ACHN (cell line): ENCODE measurements around the gene AGER.
"Not testable (repeated sequence)": the region's sequence is repeated elsewhere in the genome, so short reads cannot be mapped to it uniquely, and the experiment has no call there.

Experiments used
- DNase-seq: peaks from one replicate; pipeline ENCODE4 v3.0.0-alpha.2; 2015
- in situ Hi-C: cut with HindIII; loops from 2 replicates; pipeline ENCODE4 v1.10.0; 2017; ENCODE audit warnings: low sequenced_read_pairs, low pct_ligation_motif_present, low pct_unique_long_range_greater_than_20kb

AGER gene

GRCh38 chr6:32188381-32189068 lies 4.5 kb upstream of the AGER start:
- in situ Hi-C loops = no loop called here
- DNase-seq = no peak

- in situ Hi-C loops = not testable (repeated sequence)
Observed at GRCh38 chr6:32187725-32188380, 3.8 kb upstream of the AGER start.

GRCh38 chr6:32187009-32187709 lies 3.1 kb upstream of the AGER start:
- in situ Hi-C loops = no loop called here
- DNase-seq = no peak

More at GRCh38 chr6:32187725-32188380, 3.8 kb upstream of the AGER start:
- not testable (repeated sequence) for DNase-seq

- DNase-seq, in situ Hi-C loops: not testable (repeated sequence)
Observed at GRCh38 chr6:32186151-32186840, 2.2 kb upstream of the AGER start.

- in situ Hi-C loops = not testable (repeated sequence)
- DNase-seq = peak; percentile 91
Observed at GRCh38 chr6:32185681-32186131, 1.7 kb upstream of the AGER start.

DNA sequence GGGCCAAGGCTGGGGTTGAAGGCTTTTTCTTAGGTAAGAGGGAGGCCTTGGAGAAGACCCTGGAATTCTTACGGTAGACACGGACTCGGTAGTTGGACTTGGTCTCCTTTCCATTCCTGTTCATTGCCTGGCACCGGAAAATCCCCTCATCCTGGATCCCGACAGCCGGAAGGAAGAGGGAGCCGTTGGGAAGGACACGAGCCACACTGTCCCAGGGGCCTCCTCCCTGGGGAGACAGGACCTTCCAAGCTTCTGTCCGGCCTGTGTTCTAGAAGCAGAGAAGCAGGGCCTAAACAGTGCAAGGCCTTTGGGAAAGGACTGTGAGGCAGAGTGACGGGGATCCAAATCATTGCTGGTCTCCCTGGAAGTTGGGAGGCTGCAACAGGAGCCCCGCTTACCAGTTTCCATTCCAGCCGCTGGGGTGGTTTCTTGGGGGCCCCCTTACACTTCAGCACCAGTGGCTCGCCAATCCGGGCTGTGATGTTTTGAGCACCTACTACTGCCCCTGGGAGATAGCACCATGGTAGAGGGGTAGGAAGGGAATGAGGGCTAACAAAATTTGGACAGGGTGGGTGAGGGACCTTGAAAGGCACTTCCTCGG lies 470 bp downstream of the AGER start:
- DNase-seq = no peak
- in situ Hi-C loops = no loop called here

DNA sequence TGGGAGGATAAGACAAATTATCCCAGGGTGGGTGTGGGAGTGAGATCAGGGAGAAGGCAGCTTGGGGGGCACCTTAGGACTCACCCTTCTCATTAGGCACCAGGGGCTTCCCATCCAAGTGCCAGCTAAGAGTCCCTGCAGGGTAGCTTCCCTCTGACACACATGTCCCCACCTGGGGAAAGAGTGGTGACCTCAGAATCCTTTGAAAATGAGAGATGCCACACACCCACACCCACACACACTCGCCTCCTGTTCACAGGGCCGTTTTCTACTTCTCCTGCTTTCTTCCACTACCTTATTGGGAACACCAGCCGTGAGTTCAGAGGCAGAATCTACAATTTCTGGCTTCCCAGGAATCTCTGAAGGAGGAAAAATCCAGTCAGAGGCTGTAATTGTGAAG lies 1.0 kb downstream of the AGER start:
- in situ Hi-C loops = no loop called here
- DNase-seq = no peak

DNA sequence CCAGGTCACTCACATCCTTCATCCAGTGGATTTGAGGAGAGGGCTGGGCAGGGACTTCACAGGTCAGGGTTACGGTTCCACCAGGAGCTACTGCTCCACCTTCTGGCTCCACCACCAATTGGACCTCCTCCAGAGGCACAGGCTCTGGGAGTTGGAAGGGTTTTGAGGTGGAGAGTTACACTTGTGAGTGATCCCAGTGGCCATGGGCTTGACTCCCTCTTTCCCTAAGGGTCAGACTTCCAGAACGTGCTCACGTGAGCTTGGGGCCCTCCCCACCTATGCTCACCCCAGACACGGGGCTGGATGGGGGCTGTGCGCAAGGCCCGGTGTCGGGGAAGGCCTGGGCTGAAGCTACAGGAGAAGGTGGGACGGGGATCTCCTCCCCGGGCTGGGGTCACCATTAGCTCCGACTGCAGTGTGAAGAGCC lies 1.5 kb downstream of the AGER start:
- in situ Hi-C loops = no loop called here
- DNase-seq = no peak

GRCh38 chr6:32181915-32182529 lies 2.0 kb downstream of the AGER start:
- in situ Hi-C loops = no loop called here
- DNase-seq = no peak

- no peak for DNase-seq
- in situ Hi-C loops = no loop called here
Observed at GRCh38 chr6:32181148-32181702, 2.8 kb downstream of the AGER start.

- in situ Hi-C loops = no loop called here
Observed at GRCh38 chr6:32179766-32180405, 4.2 kb downstream of the AGER start.

DNA sequence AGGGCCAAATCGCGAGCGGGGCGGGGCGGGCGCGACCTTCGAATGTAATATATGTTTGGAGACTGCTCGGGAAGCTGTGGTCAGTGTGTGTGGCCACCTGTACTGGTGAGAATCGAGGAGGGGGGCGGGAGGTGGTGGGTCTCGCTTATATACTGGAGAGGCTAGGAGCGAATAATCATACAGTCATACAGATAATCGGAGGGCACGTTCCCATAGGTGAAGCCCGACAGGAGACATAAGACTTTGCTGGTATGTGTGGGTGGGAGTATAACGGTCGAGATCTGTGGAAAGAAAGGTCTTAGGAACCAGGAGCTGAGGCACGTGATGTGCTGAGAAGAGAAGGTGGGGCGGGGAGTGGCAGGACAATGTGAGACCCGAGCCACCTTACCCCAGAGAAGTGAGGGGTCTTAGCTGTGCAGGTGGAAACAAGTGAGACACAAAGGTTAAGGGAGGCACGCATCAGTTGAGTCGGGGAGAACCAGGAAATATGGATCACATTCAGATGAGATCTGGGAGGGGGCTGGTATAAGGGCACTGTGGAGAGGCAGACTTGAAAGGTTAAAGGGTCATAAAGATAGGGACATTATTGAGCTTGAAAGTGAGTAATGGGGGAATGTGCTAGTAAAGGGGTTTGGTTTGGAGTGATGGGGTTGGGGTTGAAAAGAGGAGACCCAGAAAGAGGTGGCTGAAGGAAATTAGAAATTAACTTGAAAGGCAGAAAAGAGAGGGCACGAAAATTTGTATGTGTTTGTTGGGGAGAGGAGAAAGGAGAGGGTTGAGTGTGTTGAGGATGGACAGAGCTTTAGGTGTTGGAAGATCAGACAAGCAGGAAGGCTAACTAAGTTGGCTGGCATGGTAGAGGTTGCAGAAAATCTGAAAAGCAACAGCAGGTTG lies 5.3 kb downstream of the AGER start:
- in situ Hi-C loops = no loop called here
- DNase-seq = peak; percentile 11

More at GRCh38 chr6:32179766-32180405, 4.2 kb downstream of the AGER start:
- no peak for DNase-seq

DNA sequence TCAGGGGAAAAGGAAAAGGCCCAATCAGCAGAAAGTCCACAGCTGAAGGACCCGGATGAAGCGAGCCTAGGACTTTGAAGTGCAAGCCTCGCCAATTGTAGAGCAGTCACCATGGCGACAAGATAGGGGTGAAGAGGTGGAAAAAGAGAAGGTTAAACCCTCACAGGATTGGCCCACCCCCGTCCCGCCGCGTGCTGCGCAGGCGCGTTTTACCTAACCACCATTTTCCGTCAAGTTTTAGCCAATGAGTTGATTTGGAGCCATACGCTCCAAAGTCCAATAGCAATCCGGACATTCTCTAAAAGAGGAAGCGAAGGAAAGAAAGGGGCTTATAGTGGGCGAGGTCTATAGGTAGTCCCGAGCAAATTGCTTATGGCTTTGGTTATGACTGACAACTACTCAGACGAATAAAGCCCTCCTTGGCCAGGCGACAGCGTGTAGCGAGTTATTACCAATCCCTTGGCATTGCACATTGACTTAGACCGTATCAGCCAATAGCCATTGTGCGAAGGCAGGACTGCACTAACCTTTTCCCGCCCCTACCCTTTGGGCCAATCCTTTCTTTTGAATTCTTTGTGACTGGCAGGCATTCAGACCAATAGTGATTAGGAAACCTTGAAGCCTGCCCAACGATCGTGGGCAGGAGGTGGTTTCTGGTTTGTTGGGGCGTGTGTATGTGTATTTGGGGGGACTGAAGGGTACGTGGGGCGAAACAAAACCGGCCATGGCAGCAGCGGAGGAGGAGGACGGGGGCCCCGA lies 6.1 kb downstream of the AGER start, which contains the start of gene RNF5:
TSS of gene RNF5 (plus strand) at position 618 of the 759 bp plus-strand sequence. CDS start at position 725, 107 bp downstream.
- DNase-seq = peak; percentile 99
- in situ Hi-C loops = no loop called here

GRCh38 chr6:32177183-32177787 lies 6.8 kb downstream of the AGER start:
- DNase-seq = peak; percentile 67
- in situ Hi-C loops = no loop called here

DNA sequence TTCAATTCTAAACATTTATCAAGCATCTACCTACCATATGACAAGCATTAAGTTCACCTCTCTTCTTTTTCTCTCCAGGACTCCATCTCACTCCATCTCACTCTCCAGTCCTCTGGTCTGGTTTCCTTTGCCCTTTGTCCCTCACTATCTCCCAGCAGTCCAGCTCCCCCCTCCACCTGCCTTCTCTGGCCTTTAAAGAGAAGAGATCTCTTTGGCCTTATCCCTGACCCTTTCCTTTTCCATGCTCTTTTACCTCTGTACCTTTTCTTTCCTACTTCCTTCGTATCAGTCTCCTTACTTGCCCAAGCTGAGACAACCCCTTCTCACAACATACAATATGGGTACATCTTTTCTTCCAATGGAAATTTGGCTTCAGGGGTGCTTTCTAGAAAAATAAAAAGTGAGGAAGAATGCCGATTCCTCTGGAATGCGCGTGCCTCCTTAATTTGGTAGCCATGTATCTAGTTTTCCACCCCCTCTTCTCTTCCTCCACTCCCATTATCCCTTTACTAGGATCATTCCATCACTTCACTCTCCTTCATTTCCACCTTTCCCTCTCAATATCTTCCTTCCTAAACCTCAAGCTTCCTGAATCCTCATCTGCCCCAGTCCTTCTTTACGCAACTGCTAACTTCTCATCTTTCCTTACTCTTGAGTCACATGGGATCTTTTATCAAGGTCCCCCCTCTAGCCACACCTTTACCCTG lies 7.4 kb downstream of the AGER start:
- peak; percentile 42 for DNase-seq

More for the DNA sequence above, 7.4 kb downstream of the AGER start:
- in situ Hi-C loops = no loop called here
